UCSD-AML1 (cell line): ENCODE data around the gene ACP7.
"Not testable (repeated sequence)": the region's sequence is repeated elsewhere in the genome, so short reads cannot be mapped to it uniquely, and the experiment has no call there.

Experiments used
- DNase-seq: peaks from one replicate; lab custom pipeline; 2025; ENCODE audit not compliant: unreplicated experiment; lab: John Stamatoyannopoulos, UW

ACP7 gene

DNA sequence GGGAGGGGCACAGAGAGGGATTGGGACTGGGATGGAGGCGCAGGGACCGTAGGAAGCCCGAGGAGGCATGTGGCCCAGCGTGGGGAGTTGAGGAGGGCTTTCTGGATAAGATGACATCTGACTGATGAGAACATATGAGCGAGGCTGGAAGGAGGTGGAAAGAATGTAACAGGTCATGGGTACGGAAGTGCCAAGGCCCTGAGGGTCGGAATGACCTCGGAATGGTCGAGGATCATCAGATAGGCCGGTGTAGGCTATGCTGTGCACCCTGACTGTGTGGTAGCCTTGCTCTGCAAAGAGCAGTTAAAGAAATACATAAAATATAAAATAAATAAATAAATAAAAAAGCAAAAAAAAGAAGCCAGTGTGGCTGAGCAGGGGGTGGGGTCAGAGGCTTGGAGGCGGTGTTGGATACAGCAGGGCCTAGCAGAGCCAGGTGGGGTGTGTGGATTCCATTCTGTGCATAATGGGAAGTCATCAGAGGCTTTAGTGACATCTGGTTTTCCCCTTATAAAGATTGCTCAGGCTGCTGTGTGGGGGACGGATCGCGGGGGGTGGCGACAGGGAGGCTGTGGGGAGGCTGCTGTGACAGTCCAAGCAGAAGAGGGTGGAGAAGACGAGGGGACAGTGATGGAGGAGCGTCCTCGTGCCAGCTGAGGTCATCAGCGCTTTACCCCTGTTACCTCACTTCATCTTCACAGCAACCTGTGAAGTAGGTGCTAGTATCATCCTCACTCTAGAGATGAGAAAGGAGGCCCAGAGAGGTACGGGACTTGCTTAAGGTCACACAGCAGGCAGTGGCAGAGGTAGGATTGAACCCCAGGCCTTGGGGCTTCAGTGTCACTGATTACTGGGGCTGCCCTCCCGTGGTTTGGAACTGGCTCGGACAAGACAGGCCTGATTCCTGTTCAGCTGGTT, 46.4 kb downstream of the ACP7 start:
- no peak for DNase-seq

DNA sequence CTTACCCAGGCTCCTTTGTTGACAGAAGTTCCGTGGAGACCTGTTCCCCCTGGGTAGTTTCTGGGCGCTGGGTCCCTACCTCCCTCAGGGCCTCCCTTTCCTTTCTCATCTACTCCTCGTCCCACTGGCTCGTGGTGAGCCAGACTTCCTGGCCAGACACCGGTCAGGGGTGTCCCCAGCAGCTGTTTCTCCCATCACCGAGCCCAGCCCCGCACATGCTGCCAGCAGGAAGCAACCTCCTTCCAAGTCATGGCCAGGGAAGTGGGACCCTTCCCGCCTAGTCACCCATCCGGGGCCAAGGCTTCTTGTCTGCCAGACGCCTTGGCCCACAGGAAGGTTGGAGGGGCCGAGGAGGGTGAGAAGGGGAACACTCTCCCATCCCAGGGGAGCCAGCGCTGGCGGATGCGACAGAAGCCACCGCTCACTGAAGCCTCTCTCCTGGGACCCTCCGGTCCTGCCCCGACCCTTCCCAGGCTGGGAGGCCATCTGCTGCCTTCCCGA, 47.1 kb downstream of the ACP7 start:
- DNase-seq, result peak; percentile 65

DNA sequence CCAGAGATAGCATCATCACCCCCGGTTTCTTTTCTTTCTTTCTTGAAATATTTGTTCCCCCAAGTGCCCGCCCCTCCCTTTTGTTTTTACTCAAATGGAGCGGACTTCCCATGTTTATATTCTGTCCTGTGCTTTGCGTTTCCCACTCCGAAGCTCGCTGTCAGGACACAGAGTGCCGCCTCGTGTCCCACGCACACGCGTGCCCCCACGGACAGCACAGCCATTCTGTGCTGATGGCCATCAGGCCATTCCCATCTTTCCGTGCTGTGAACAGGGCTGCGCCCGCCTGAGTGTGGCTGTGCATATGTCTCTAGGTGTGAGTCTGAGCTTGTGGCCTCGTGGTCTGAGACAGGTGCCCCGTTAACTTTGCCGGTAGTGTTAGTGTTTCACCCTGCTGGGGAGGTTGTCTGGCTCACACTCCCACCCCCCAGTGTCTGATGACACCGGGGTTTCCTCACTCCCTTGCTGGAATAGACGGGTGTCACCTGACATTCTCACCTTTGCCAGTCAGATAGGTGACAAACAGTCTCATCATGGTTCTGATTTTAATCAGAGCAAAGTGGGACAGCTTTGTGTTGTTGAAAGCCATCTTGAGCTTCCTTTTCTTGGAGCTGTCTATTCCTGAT, 48.3 kb downstream of the ACP7 start:
- no peak for DNase-seq

DNA sequence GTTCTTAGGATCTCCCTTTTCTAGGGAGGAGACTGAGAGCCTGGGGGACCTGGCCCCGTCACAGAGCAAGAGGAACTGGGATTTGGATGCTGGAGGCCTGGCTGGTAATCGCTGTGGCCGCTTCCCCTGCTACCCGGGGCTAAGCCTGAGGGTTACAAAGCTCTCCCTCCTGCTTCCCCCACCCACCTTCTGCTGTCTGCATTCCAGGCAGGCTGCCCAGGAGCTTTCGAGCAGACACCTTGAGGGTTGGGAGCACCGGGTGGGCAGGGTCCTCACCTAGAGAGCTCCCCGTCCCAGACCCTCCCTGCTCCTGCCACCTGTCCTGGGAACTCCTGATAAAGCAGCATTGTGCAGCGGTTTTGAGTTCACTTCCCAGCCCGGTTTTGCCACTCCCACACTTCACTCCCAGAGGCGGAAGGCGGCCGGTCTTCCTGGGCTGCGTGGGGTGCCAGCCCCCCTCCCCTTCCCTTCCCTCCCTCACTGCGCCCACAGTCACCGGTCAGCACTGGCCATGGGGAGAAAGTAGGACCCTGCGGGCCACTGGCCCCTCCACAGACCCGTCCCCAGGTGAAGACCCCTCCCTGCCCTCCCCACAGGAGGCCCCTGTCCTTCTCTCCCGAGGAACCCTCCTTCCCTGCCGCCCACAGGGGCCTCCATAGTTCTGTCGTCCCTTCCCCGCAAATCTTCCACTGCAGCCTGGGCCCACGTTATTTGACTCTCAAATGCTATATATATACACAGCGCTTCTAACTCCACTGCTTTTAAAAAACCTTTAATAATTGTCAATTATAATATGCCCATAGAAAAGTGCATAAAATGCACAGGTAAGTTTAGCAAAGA, 49.5 kb downstream of the ACP7 start:
- peak; percentile 51 for DNase-seq

DNA sequence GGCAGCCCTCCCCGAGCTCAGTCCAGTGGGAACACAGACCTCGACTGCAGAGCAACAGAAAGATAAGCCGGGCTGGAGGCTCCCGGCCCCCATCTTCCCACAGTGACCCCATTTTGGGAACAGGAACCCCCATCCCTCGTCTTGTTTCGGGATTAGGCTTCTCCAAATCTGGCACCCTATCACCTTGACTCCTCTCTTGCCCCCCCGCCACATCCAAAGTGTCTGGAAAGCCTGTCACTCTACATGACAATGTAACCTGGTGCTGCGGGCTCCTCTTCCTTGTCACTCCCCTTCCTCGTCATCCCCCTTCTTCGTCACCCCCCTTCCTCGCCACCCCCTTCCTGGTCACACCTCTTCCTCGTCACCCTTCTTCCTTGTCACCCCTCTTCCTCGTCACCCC, 51.5 kb downstream of the ACP7 start:
- no peak for DNase-seq

DNA sequence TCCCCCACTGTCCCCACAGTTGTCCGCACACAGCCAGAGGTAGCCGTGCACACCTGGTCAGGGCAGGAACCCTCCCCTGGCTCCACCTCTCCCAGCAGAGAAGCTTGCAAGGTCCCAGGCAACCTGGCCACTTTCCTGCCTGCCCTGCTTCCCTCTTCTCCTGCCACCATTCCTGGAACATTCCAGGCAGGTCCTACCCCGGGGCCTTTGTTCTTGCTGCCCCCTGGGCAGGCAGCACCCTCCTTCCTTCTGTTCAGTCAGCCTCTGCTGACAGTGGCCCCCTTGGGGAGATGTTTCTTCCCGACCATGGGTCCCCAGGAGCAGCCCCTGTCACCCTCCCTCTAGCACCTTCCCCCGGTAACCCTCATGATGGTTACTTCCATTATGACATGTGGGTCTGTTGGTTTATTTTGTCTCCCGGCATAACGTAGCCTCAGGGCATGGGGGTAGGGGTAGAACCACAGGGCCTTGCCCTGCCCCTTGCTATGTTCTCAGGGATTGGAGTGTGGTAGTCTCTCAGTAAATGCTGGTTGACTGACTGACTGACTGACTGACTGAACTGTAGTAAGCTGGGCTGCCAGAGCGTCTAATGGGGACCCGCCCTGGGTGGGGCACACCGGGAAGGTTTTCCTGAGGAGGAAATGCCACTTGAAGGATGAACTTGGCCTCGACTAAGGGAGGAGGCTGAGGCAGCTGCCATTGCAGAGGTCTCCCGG, 52.2 kb downstream of the ACP7 start:
- DNase-seq, result no peak

DNA sequence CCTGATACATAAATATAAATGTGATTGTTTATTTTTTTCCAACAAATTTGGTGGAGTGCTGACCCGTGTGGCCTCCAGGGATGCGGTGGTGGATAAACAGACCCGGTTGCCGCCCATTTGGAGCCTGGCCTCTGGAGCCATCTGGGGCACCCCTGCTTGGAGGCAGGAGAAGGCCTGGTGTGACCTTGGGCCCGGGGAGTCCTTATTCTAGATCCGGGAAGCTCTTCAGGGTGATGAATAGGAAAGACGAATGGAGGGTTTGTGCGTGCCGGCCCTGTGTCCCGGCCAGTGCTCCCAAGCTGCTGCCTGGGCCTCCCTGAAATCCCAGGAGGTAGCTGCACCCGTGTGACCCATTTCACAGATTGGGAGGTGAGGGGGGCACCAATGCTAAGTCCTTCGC, 53.0 kb downstream of the ACP7 start:
- no peak for DNase-seq

DNA sequence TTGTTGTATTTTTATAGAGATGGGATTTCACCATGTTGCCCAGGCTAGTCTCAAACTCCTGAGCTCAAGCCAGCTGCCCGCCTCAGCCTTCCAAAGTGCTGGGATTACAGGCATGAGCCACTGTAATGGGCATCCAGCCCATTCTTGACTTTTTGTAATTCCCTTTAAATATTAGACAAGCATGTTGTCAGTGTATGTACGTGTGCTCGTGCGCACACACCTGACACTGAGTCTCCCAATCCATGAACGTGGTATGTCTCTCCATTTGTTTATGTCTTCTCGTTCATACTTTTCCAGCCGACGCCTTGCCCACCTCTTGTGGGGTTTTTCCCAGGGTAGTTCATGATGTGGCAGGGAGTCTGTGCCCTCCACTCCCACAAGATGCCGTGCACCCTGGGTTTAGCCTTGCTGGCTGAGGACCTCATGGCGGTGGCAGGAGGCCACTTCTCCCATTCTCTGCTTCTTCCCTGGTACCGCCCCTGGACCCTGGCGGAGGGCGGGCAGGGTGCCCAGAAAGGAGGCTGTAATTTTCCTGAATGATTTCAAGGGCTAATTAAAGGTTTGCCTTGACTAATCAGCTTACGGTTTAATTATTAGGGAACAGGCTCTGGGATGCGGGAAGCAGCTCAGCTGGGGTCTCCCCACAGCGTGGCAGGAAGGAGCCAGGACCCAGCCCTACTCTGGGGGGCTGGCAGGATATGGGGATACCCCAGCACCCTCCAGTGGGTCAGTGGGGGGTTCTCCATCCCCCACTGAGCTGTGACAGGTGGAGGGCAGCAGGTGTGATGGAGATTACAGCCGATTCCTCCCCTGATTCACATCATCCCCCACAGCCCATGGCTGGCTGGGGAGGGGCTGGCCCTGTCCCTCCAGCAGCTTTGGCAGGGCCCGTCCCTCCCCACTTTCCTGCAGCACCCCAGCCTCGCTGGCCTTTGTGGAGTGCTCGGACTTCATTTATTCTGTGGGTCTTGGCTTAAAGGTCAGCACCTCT, 54.3 kb downstream of the ACP7 start:
- no peak for DNase-seq

DNA sequence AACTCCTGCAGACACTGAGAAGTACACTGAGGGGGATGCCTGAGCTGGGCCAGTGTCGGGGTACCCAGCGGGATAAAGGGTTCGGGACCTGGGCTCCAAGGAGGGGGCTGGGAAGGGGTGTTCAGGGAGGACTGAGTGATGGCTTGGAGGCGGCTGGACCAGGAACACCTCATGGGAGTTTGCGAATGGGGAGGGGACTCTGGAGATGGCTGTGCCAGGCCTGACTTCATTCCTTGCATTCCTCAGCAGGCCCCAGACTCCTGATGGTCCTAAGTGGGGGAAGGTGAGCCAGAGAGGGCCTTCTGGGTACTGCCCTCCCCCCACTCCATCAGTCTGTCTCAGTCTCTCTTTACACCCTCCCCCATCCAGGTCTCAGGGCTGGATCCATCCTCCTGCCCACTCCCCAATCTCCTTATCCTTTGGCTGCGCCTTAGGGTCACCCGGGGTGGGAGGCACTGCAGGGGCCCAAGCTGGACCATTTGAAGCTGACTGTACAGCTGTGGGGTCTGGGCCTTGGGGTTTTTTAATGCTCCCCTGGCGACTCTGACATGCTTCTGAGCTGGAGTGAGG, 55.2 kb downstream of the ACP7 start:
- no peak for DNase-seq

DNA sequence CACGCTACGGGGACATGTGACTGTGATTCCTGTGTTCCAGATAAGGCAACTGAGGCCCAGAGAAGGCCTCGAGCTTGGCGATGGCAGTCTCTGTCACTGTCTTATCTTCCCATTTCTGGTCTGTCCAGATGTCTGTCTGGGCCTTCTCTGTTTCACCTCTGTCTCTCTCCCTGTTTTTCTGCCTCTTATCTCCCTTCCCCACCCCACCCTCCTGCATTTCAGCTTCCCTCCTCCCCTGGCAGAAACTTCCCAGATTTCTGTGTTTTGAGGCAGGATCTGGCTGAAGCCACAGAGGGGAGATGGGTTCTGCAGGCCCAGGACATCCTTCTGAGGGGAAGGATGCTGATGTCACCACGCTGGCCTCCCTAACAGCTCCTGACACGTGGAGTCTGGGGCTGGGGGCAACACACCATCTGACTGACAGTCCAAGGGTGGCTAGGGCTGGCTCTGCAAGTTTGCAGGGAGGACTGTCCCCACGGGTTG, 55.8 kb downstream of the ACP7 start:
- DNase-seq, result no peak

DNA sequence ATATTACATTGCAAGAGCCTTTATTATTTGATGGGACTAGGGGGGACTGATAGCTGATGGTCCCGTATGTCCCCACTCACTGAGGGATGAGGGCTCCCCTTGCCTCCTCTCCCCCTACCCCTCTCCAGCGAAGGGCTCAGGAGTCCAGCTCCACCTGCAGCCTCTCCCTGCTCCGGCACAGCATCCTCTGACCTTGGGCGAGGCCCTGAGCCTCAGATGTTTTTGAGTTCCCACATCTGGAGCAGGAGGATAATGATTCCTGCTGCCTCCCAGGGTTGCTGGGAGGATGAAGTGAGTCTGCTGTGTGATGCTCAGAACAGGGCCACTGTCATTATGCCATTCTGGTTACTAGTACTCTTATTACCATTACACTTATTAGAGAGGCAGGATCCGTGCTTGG, 56.4 kb downstream of the ACP7 start:
- DNase-seq, result no peak

DNA sequence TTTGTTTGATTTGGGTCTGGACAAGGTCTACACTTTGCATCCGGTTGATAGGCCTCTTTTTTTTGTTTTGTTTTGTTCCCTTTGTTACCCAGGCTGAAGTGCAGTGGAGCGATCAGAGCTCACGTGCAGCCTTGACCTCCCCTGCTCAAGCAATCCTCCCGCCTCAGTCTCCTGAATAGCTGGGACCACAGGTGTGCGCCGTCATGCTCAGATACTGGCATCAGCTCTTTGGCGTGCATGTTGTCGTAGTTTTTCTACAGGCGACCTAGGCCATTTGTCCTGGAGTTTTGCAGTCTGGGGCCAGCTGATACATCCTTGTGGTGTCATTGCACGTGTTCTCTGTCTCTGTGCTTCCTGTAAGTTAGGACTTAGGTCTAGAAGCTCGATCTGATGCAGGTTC, 57.8 kb downstream of the ACP7 start:
- no peak for DNase-seq

DNA sequence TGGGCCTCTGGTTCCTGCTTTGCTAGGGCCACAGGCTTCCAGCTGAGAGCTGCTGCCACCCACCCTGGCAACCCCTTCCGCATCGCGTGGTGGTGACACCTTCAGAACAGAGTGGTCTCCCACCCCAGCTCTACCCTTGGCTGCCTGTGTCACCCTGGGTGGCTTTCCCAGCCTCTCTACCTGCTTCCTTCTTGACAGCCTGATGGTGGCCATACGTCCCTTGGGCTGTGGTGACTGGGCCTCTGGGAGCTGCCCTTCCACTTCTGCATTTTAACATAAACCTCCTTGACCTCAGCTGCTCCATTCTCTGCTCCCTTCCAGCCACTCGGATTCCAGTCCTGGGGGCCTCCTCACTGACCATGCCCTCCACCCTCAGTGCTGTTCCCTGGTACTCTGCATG, 58.5 kb downstream of the ACP7 start:
- DNase-seq, result peak; percentile 38

DNA sequence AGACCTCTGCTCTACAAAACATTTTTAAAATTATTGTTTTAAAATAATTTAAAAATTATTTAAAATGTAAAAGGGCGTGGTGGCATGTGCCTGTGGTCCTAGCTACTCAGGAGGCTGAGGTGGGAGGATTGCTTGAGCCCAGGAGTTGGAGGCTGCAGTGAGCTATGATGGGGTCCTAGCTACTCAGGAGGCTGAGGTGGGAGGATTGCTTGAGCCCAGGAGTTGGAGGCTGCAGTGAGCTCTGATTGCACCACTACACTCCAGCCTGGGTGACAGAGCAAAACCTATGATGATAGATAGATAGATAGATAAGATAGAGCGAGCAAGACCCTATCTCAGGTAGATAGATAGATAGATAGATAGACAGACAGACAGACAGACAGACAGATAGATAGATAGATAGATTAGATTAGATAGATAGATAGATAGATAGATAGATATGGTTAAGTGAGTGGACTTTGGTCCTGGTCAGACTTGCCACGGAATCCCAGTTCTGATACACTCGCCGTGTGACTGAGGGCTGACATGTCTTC, 59.7 kb downstream of the ACP7 start:
- DNase-seq, result not testable (repeated sequence)

DNA sequence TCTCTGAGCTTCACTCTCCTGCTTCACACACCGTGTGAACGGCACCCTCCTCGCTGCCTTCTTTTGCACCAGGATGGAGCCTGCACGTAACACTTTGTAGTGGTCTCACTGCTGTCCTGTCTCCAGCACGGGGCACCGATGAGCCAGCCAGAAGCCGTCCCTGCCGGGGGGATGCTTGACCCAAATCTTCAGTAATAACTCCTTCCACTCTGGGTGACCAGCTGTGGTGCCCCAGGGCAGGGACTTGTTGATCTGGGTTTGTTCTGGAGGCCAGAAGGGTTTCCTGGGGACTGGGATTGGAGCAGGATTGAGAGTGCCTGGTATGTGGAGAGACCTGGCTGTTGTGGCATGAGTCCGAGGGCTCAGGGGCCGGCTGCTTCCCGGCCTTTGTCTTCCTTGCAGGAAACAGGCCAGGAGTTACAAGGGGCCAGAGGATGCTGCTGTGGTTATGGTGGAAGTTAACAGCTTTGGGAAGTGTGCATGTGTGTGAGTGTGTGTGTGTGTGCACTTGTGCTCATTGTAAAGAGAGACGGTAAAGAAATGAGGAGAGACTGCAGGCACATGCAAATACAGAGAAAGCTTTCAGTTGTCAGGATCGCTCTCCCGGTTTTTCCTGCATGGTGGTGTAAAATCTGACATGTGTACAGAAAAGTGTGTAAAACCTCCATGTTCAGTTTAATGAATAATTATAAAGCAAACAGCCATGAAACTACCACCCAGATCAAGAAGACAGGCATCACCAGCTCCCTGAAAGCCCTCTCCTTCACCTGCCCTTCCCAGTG, 60.3 kb downstream of the ACP7 start:
- peak; percentile 53 for DNase-seq

DNA sequence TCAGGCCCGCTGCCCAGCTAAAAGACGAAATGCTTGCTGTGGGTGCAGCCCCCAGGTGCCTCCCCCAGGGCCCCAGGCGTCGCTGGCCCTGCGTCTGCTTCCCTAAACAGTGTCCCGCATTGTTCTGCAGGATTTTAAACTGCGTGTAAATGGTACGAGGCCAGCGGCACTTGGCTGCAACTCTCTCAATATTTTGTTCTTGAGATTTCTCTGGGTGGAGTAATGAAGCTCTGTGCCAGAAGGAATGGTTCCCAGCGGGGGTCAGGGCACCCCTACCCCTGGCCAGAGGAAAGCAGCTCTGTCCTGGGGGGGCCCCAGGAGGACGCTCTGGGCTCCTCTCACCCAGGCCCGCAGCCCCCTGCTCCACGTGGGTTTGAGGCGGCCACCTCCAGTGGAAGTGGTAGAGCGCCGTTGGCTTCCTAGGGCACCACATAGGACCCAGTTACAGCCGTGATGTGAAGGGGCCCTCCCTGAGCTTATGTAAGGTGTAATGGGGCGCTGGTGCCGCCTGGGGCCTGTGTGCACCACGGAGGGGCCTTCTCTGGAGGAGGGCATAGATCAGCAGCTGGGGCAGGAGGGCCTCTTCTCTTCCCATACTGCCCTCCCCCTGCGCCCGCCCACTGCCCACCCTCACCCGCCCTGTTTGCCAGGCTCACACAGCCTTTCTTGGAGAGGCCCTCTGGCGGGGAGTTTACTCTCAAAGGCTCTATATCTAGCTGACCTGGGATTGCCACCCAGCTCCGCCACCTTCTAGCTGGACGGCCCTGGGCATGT, 61.2 kb downstream of the ACP7 start:
- DNase-seq, result no peak

DNA sequence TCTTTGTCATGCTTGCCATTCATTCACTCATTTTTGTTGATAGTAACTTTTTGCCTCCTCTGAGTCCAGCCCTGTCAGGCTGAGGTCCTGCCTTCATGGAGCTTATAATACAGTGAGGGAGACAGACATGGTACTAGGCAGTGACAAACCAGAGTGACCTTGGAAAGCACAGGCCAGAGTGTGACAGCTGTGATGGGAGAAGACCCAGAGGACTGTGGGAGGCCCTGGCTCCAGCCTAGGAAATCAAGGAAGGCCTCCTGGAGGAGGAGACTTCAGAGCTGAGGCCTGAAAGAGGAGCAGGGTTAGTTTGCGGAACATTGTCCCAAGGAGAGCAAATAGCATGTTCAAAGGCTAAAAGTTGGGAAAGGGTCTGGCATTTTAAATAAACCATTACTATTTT, 61.9 kb downstream of the ACP7 start:
- DNase-seq, result no peak
